Measurements from ENCODE around the gene SLC35E2B.
"Not testable (repeated sequence)": the region's sequence is repeated elsewhere in the genome, so short reads cannot be mapped to it uniquely, and the experiment has no call there.

SLC35E2B gene

GRCh38 chr1:1637479-1637875 lies 55.1 kb downstream of the SLC35E2B start:
- H3K4me1 ChIP-seq (ENCODE audit: low read depth, poor library complexity, severe bottlenecking); H3K79me2 ChIP-seq (ENCODE audit: insufficient read depth, low read depth); H3K4me2 ChIP-seq; H3K9ac ChIP-seq; H4K20me1 ChIP-seq (ENCODE audit: insufficient read depth); H3K36me3 ChIP-seq (ENCODE audit: insufficient read depth); H2AFZ ChIP-seq (ENCODE audit: low read depth); H3K27me3 ChIP-seq (ENCODE audit: insufficient read depth, low read depth); H3K27ac ChIP-seq; H3K4me3 ChIP-seq (IDR thresholded peaks at IDR 0.05; ENCODE audit: insufficient read depth, low read depth, low read length): not testable (repeated sequence)

DNA sequence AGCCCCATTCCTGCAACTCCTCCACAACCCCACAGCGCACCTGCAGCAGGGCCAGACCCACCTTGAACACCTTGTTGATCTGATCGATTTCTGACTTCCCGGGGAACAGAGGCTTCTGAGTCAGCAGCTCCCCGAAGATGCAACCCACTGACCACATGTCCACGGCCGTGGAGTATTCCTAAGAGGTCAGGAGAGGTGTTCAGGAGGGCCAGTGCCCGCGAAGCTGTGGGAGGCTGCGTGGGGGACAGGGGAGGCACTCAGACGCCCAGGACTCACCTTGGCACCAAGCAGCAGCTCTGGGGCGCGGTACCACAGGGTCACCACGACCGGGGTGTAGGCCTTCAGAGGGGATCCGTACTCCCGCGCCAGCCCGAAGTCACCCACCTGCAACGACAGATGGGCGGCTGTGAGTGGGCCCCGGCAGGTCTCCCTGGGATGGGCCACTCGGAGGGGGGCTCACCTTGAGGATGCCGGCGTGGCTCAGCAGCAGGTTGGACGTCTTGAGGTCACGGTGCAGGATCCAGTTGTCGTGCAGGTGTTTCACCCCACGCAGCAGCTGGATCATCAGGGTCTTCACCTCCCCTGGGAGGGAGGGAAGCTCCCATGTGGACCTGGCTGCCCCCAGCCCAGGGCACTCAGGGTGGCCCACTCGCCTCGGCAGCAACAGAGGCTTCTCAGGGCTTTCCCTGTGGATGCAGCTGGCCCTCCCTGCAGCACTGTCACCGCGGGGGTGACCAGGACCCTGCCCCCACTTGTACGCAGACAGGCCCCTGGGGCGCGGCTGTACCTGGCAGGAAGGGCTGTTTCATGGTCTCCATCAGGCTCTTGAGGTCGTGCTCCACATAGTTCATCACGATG lies 55.7 kb downstream of the SLC35E2B start:
- not testable (repeated sequence) for H4K20me1 ChIP-seq (ENCODE audit: insufficient read depth); H3K79me2 ChIP-seq (ENCODE audit: insufficient read depth, low read depth); H3K4me1 ChIP-seq (ENCODE audit: low read depth, poor library complexity, severe bottlenecking); H3K4me3 ChIP-seq (IDR thresholded peaks at IDR 0.05; ENCODE audit: insufficient read depth, low read depth, low read length); H3K9ac ChIP-seq; H3K4me2 ChIP-seq; H3K27ac ChIP-seq; H3K36me3 ChIP-seq (ENCODE audit: insufficient read depth); H2AFZ ChIP-seq (ENCODE audit: low read depth); H3K27me3 ChIP-seq (ENCODE audit: insufficient read depth, low read depth)

DNA sequence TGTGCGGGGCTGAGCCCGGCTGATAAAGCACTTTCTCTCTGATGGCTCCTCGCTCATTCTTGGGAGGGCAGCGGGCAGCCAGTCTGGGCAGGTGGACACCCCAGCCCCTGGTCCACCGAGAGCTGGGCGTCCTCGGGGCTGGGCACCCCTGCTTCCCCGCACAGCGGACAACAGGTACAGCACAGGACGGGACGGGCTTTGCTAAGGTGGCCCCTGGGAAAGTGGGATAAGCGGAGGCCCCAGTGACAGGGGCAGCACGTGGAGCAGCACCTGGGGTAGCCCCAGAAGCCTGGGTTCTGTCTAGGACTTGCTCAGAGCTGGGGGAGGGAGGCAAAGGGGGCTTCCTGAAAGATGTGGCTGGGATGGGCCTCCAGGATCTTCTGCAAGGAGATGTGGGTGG lies 58.0 kb downstream of the SLC35E2B start:
- H3K4me3 ChIP-seq (IDR thresholded peaks at IDR 0.05; ENCODE audit: insufficient read depth, low read depth, low read length); H3K4me2 ChIP-seq; H3K79me2 ChIP-seq (ENCODE audit: insufficient read depth, low read depth); H3K27me3 ChIP-seq (ENCODE audit: insufficient read depth, low read depth); H3K9ac ChIP-seq; H3K27ac ChIP-seq; H2AFZ ChIP-seq (ENCODE audit: low read depth); H3K36me3 ChIP-seq (ENCODE audit: insufficient read depth); H4K20me1 ChIP-seq (ENCODE audit: insufficient read depth); H3K4me1 ChIP-seq (ENCODE audit: low read depth, poor library complexity, severe bottlenecking): not testable (repeated sequence)

DNA sequence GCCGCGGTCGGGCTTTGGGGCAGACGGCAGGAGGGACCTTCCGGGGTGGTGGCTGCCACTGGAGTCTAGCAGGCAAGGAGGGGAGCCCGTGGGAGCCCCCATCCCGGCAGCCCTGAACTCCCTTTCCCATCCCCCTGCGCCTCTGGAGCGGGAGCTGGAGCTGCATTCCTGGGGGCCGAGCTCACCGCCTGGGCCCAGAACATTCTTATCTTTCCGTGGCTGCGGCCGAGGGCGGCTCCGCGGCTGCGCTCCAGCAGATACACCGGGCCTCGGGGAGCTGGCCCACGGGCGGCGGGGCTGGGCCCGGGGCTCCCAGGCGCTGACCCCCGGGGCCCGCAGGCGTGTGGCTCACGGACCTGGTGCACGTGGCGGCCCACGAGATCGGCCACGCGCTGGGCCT lies 59.2 kb downstream of the SLC35E2B start:
- H3K27ac ChIP-seq; H3K4me1 ChIP-seq (ENCODE audit: low read depth, poor library complexity, severe bottlenecking); H3K4me2 ChIP-seq; H3K9ac ChIP-seq; H3K4me3 ChIP-seq (IDR thresholded peaks at IDR 0.05; ENCODE audit: insufficient read depth, low read depth, low read length); H3K36me3 ChIP-seq (ENCODE audit: insufficient read depth); H3K79me2 ChIP-seq (ENCODE audit: insufficient read depth, low read depth); H3K27me3 ChIP-seq (ENCODE audit: insufficient read depth, low read depth); H4K20me1 ChIP-seq (ENCODE audit: insufficient read depth); H2AFZ ChIP-seq (ENCODE audit: low read depth): not testable (repeated sequence)

DNA sequence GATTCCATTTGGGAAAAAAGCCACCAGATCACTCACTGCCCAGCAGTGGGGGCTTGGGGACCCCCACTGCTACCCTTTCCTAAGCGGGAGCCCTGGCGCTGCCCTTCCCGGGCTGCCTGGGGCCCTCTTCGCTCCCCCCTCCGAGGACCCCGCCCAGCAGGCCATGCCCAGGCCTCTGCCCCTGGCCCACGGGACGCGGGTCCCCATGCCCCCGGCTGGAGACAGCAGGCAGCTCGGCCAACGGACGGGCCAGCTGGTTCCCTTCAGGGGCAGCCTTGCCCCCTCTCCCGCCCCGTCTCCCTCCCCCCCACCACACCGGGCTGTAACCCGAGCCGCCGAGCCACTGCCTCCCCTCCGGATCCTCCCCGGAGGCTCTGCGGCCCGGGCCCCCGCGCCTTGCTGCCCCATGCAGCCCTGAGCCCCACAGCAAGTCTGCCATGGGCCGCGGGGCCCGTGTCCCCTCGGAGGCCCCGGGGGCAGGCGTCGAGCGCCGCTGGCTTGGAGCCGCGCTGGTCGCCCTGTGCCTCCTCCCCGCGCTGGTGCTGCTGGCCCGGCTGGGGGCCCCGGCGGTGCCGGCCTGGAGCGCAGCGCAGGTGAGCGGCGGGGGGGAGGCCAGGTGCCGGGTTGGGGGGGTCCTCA lies 60.7 kb downstream of the SLC35E2B start, which contains the start of gene MMP23B:
Gene MMP23B, plus strand, starts transcription at position 392 of the 639 bp plus-strand sequence. Its CDS starts 46 bp downstream, at position 438.
- H3K36me3 ChIP-seq (ENCODE audit: insufficient read depth) = no peaks in the 10 kb centered on the region
- no peak within 1 kb of the TSS for H2AFZ ChIP-seq (ENCODE audit: low read depth)
- no peak within 1 kb of the TSS for H3K9ac ChIP-seq
- no peak within 1 kb of the TSS for H3K27ac ChIP-seq
- TF ChIP-seq, protein P1, sequence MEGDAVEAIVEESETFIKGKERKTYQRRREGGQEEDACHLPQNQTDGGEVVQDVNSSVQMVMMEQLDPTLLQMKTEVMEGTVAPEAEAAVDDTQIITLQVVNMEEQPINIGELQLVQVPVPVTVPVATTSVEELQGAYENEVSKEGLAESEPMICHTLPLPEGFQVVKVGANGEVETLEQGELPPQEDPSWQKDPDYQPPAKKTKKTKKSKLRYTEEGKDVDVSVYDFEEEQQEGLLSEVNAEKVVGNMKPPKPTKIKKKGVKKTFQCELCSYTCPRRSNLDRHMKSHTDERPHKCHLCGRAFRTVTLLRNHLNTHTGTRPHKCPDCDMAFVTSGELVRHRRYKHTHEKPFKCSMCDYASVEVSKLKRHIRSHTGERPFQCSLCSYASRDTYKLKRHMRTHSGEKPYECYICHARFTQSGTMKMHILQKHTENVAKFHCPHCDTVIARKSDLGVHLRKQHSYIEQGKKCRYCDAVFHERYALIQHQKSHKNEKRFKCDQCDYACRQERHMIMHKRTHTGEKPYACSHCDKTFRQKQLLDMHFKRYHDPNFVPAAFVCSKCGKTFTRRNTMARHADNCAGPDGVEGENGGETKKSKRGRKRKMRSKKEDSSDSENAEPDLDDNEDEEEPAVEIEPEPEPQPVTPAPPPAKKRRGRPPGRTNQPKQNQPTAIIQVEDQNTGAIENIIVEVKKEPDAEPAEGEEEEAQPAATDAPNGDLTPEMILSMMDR (conservative IDR thresholded peaks at IDR 0.05; ENCODE audit: low read depth, low read length) = no peak
- peak within 1 kb of the TSS; percentile 82; the same call in 1 of the 2 replicates for H3K4me2 ChIP-seq
- no peaks in the 10 kb centered on the region for H3K27me3 ChIP-seq (ENCODE audit: insufficient read depth, low read depth)
- no peaks in the 10 kb centered on the region for H4K20me1 ChIP-seq (ENCODE audit: insufficient read depth)
- H3K4me1 ChIP-seq (ENCODE audit: low read depth, poor library complexity, severe bottlenecking) = no peaks in the 10 kb centered on the region
- no peaks in the 10 kb centered on the region for H3K79me2 ChIP-seq (ENCODE audit: insufficient read depth, low read depth)
- H3K4me3 ChIP-seq (IDR thresholded peaks at IDR 0.05; ENCODE audit: insufficient read depth, low read depth, low read length) = no peak within 1 kb of the TSS

- Histone ChIP-seq H3K9ac (peak overlapping the region; percentile 75; the same call in 1 of the 2 replicates), H3K4me3 (IDR thresholded peaks at IDR 0.05; ENCODE audit: insufficient read depth, low read depth, low read length) (peak overlapping the region; percentile 61), H3K4me2 (peak overlapping the region; percentile 82), H3K36me3 (ENCODE audit: insufficient read depth) (no peaks in the 10 kb centered on the region), H3K27me3 (ENCODE audit: insufficient read depth, low read depth) (no peaks in the 10 kb centered on the region), H3K27ac (peak overlapping the region; percentile 80), H2AFZ (ENCODE audit: low read depth) (peak overlapping the region; percentile 85; the same call in 1 of the 2 replicates), H3K4me1 (ENCODE audit: low read depth, poor library complexity, severe bottlenecking) (no peaks in the 10 kb centered on the region), H4K20me1 (ENCODE audit: insufficient read depth) (no peaks in the 10 kb centered on the region), H3K79me2 (ENCODE audit: insufficient read depth, low read depth) (no peaks in the 10 kb centered on the region)
- TF ChIP-seq, protein P1 (conservative IDR thresholded peaks at IDR 0.05; ENCODE audit: low read depth, low read length) = no peak
Observed at GRCh38 chr1:1630965-1631781, 61.4 kb downstream of the SLC35E2B start.
